GM12864 (cell line): Measurements from ENCODE around the gene PAWR.

ENCODE experiments used
- DNase-seq: peaks from one replicate; pipeline ENCODE4 v3.0.0-alpha.2; 2011; ENCODE audit warnings: low read depth
- H3K4me3 ChIP-seq: 2 replicates; pipeline ENCODE4 v1.5.1; 2011; ENCODE audit warnings: mild to moderate bottlenecking, low read depth, low read length, control low read depth
- TF ChIP-seq, protein P1 (sequence below): IDR thresholded peaks from 2 replicates; pipeline ENCODE4 v1.5.1; 2011; ENCODE audit warnings: low read depth, mild to moderate bottlenecking, moderate library complexity, low read length, control low read depth, inconsistent platforms; ENCODE audit errors: missing control alignments

PAWR gene

DNA sequence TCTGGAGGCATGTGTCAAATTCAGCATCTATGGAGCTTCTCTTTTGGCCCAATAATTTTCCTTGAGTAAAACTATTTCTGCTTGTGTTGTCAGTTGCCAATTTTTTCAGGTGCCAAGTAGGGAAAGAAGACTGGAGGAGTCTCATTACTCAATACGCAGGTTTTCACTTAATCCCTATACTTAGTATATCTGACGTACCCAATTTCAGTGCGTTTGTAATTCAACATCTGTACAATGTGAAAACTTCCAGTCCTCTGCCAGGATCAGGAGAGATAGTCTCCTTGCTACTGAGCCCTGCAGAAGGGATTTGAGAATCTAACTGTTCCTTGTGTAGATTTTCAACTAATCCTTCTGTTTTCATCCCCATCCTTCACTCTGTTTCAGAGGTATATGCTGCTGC, 5.7 kb upstream of the PAWR start:
- no peak for DNase-seq
- TF ChIP-seq, protein P1, sequence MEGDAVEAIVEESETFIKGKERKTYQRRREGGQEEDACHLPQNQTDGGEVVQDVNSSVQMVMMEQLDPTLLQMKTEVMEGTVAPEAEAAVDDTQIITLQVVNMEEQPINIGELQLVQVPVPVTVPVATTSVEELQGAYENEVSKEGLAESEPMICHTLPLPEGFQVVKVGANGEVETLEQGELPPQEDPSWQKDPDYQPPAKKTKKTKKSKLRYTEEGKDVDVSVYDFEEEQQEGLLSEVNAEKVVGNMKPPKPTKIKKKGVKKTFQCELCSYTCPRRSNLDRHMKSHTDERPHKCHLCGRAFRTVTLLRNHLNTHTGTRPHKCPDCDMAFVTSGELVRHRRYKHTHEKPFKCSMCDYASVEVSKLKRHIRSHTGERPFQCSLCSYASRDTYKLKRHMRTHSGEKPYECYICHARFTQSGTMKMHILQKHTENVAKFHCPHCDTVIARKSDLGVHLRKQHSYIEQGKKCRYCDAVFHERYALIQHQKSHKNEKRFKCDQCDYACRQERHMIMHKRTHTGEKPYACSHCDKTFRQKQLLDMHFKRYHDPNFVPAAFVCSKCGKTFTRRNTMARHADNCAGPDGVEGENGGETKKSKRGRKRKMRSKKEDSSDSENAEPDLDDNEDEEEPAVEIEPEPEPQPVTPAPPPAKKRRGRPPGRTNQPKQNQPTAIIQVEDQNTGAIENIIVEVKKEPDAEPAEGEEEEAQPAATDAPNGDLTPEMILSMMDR = no peak
- no peak overlapping the region for H3K4me3 ChIP-seq

DNA sequence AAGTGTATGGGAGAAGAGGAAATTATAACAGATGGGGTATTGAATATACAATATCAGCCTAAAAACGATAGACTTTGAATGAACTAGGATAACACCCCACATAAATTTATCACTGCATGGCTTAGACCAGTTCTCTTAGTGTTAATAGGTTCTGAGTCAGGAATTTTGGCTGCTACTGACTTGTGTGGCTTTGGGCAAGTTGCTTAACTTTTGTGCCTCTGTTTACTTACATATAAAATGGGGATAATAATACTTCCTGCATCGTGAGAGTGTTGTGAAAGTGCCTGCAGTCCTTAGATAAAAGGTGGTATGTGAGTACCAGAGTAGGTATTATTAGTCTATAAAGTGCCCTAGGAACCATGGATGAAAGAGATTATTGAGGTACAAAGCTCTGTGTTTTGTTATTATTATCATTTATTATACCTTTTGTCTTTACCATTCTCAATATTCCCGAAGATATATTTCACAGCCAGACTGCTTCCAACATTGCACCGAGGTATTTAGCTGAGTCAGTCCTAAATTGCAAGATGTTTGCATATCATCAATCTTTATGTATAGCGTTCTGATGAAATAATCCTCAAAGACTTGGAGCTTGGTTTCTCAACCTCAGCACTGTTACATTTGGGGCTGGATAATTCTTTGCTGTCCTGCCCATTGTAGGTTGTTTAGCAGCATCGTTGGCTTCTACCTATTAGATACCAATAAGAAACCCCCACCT, 2.3 kb upstream of the PAWR start:
- TF ChIP-seq, protein P1 = no peak
- H3K4me3 ChIP-seq = no peak overlapping the region
- DNase-seq = no peak

DNA sequence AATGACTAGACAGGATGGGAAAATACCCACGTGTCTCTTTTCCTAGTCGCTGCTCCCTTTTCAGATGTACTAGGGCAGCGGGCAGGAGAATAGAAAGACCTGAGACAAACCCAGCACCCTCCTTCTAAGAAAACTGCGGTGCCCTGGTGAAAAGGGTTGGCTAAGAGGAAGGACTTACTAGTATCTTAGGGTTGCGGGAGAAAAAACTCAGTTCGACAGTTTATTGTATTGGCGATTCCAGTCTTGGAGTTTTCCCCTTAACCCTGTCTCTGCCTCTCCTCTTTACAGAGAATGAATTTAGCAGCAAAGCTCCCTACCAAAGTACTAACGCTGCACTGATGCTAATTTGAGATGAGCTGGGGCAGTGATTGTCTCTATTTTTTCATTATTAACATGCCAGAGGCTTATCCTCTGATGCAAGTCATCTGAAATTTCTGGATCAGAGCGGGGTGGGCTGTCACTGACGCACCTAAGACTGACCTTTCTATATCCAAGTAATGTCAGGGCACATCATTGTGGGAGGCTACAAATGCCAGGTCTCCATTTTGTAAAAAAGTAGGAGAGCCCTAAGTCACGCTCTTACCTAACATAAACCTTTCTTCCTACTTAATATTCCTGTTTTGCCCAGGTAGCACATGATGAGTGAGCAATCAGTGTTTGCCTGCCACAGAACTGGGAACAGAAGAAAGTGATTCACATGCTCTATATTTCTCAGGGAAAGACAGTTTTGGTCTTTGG, 916 bp upstream of the PAWR start:
- DNase-seq = no peak
- peak overlapping the region; percentile 96 for H3K4me3 ChIP-seq

DNA sequence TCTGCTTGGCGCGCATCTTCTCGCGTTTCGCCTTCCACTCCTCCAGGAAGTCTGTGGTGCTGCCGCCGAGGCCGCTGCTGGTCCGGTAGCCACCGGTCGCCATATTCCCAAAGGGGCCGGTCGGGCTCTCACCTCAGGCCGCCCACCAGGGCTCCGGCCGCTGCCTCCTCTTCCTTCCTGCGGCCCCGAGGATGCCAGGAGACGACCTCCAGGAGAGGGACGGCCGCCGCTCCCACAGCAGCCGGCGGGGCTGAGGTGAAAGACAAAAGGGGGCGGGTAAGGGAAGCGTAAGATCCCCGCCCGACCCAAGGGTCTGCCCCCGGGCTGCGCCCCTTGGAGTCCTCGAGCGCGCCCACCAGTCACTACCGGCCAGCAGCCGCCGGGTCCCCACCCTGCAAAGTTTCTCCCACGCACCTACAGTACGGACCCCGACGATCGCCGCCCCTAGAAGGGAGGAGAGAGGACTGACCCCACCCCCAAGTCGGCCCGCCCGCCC, 574 bp downstream of the PAWR start:
- TF ChIP-seq, protein P1 = no peak
- no peak for DNase-seq
- H3K4me3 ChIP-seq = peak overlapping the region; percentile 96

More for the DNA sequence above, 916 bp upstream of the PAWR start:
- TF ChIP-seq, protein P1 = no peak

- DNase-seq = no peak
- TF ChIP-seq, protein P1 = no peak
- H3K4me3 ChIP-seq = peak overlapping the region; percentile 96
These were observed 1.2 kb downstream of the PAWR start for GRCh38 chr12:79689477-79690141.

GRCh38 chr12:79689061-79689476, 1.7 kb downstream of the PAWR start:
- DNase-seq = no peak
- H3K4me3 ChIP-seq = peak overlapping the region; percentile 96
- TF ChIP-seq, protein P1 = no peak
